Activated naive CD8-positive, alpha-beta T cell treated with anti-CD3 and anti-CD28 coated beads, Interleukin-2, amount 50 U/mL, for 24 hours (primary cell): Measurements from ENCODE around the gene SMYD3.
"Not testable (repeated sequence)": the region's sequence is repeated elsewhere in the genome, so short reads cannot be mapped to it uniquely, and the experiment has no call there.

Source experiments
- ATAC-seq: fragments of 150-1000 bp; cut with Tn5 transposase; one replicate; pipeline ENCODE4 v1.10.0; 2021
- DNase-seq: peaks from one replicate; pipeline ENCODE4 v3.0.0; 2021
- H3K27ac Mint-ChIP-seq: one replicate; pipeline ENCODE4 v1.8.0; 2021; ENCODE audit warnings: mild to moderate bottlenecking, mixed read lengths
- H3K27me3 Mint-ChIP-seq: one replicate; pipeline ENCODE4 v1.8.0; 2021; ENCODE audit warnings: mixed read lengths
- H3K36me3 Mint-ChIP-seq: one replicate; pipeline ENCODE4 v1.8.0; 2021; ENCODE audit warnings: low read depth, mixed read lengths
- H3K4me1 Mint-ChIP-seq: one replicate; pipeline ENCODE4 v1.8.0; 2021; ENCODE audit warnings: mixed read lengths
- H3K4me3 Mint-ChIP-seq: one replicate; pipeline ENCODE4 v1.8.0; 2021; ENCODE audit warnings: mild to moderate bottlenecking, moderate library complexity, mixed read lengths
- H3K9me3 Mint-ChIP-seq: one replicate; pipeline ENCODE4 v1.8.0; 2021; ENCODE audit warnings: mixed read lengths

The SMYD3 gene

DNA sequence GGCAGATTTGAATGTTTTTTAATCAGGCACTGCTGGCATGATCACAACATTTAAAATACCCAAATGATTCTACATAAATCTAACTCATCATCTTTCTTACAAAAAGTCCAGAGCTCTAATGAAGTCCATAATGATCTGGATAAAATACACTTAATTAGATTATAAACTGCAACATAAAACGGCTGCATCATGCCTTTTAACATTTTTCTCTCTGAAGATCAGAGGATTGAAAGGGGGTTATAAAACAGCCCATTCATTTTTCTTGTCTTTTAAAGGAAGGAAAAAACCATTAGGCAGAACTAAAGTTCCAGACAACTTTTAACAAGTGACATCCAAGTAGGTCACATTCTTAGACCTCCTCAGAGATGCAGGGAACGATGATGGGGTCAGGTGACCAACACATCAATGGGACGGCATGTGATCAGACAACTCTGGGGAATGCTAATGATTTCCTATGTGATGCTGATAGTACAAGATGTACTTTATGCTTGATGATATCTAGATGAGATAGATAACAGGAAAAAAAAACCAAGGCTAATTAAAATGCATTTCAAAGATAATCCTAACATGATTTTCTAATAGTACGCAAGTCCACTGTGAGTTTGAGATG lies 455.1 kb downstream of the SMYD3 start:
- Mint-ChIP-seq H3K27me3 (no peaks in the 10 kb centered on the region), H3K4me3 (no peak overlapping the region), H3K9me3 (peaks cover 13% of the 10 kb centered on the region), H3K27ac (no peak overlapping the region), H3K4me1 (no peaks in the 10 kb centered on the region), H3K36me3 (peaks cover 14% of the 10 kb centered on the region)
- DNase-seq = no peak
- ATAC-seq = no peak

DNA sequence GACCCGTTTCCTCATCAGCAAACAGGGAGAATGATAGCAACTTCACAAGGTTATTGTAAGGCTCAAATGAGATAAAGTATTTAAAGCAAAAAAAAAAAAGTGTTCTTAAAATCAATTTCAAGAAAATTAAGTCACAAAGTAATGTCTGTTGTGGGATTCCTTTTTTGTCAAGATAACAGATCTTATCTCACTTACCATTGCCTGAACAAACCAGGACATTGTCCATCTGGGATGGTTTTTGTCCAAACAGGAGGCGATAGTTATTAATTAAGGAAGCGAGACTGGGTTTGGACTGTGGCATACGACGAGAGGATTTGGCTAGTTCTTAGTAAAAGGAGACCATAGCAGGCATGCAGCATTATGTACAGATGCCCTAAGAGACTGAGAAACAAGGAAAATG lies 458.4 kb downstream of the SMYD3 start:
- Mint-ChIP-seq H3K4me1 (no peaks in the 10 kb centered on the region), H3K27me3 (no peaks in the 10 kb centered on the region), H3K9me3 (no peaks in the 10 kb centered on the region), H3K27ac (no peak overlapping the region), H3K4me3 (no peak overlapping the region), H3K36me3 (peaks cover 7% of the 10 kb centered on the region)
- ATAC-seq (no peak), DNase-seq (no peak)

DNA sequence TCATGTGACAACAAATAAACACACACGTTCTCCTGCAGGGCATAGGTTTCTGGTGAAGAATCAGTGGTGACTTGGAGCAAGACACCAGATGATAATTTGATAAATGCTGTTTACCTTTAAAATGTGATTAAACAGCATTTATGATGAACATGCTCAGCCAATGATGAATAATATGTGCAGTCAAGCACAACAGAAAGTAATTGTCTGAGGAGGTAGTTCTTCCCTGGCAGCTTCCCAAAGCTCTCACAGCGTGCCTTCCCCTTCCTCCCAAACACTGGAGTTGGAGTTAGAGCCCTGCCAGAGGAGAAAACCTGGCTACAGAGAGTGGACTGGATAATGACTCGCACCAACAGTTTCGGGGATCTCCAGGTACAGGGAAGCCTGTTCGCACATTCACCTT lies 463.5 kb downstream of the SMYD3 start:
- Mint-ChIP-seq H3K9me3 (no peaks in the 10 kb centered on the region), H3K36me3 (peaks cover 4% of the 10 kb centered on the region), H3K4me1 (peaks cover 1% of the 10 kb centered on the region), H3K27ac (no peak overlapping the region), H3K4me3 (no peak overlapping the region), H3K27me3 (no peaks in the 10 kb centered on the region)
- no peak for DNase-seq
- ATAC-seq = no peak

DNA sequence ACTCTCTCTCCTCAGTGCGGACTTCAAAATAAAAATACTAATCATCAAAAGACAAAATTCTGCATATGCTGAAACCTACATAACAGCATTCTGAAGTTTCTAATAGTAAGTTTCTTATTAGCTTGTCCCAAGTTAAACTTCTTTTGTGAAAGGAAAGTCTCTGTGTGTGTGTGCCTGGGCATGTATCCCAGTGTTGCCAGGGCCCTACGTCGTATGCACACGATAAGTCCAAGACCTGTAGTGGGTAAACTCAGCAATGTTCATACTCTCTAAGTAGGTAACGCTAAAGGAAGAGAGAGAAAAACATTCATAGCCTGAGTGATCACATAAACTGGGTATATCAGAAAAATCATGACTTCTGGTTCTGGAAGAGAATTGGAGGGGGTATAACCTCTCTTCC lies 465.7 kb downstream of the SMYD3 start:
- DNase-seq (no peak), ATAC-seq (no peak)
- Mint-ChIP-seq H3K27ac (no peak overlapping the region), H3K9me3 (no peaks in the 10 kb centered on the region), H3K36me3 (peaks cover 2% of the 10 kb centered on the region), H3K4me3 (no peak overlapping the region), H3K27me3 (no peaks in the 10 kb centered on the region), H3K4me1 (peaks cover 8% of the 10 kb centered on the region)

DNA sequence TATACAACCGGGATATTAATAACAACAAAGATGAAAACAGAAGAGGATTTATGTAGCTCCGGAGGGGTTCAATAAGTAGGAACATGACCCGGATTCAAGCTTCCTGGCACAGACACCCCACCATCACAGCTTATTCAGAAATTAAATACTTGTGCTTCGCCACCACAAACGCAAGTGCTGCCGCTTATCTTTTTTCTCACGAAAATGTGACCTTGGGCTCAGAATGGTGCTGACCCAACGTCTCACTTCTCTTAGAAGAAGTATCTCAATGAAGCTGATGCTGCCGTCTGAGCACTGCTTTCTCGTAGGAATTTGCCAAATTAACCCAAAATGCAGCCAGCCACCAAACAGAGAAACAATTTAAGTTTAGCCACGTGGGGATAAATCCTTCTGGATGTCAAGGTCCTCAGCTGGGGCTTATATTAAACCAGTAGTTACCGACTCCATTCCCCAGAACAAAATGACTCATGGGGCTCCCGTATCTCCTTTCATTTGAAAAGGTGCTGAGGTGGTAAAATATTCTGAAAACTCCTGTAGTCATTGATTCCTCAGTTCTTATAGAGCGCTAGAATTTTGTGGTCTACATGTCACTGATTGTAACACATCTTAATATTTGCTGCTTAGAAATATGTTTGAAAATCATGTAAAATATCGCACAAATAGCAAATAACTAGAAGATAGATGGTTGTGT lies 466.7 kb downstream of the SMYD3 start:
- H3K27me3 Mint-ChIP-seq = no peaks in the 10 kb centered on the region
- peaks cover 8% of the 10 kb centered on the region for H3K4me1 Mint-ChIP-seq
- peaks cover 2% of the 10 kb centered on the region for H3K36me3 Mint-ChIP-seq
- H3K4me3 Mint-ChIP-seq = no peak overlapping the region
- ATAC-seq (no peak), DNase-seq (no peak)
- H3K27ac Mint-ChIP-seq = no peak overlapping the region
- no peaks in the 10 kb centered on the region for H3K9me3 Mint-ChIP-seq

DNA sequence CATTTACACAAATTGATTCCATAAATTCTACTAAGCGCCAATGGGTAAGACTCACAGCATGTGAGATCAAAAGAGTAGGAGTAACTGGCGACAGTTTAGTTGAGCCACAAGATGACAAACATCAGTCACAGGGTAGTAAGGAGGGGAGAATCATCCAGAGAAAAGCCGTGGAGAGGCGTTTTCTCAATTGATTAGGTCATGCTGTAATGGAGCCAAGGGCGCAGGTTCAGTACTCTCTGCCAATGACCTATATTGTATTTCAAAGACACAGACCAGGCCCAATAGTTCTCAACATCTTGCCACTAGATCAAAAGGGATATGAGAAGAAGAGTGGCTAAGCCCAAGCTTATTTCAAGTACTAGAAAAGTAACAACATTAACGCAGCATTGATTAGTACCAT lies 467.5 kb downstream of the SMYD3 start:
- Mint-ChIP-seq H3K4me1 (peaks cover 8% of the 10 kb centered on the region), H3K36me3 (no peaks in the 10 kb centered on the region), H3K4me3 (no peak overlapping the region), H3K9me3 (no peaks in the 10 kb centered on the region), H3K27ac (no peak overlapping the region), H3K27me3 (no peaks in the 10 kb centered on the region)
- no peak for DNase-seq
- ATAC-seq = no peak

DNA sequence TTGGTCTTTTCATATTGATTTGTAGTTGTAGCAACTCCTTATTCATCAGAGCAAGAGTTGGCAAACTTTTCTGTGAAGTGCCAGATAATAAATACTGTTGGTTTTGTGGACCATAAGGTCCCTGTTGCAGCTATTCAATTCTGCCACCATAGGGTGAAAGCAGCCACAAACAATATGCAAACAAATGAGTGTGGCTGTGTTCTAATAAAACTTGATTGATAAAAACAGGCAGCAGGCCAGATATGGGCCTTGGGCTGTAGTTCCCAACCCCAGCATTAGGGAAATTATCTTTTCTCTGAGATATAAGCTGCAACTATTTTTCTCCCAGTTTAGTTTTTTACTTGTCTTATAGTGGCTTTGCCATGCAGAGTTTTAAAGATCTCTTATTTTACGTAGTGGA lies 469.2 kb downstream of the SMYD3 start:
- no peaks in the 10 kb centered on the region for H3K36me3 Mint-ChIP-seq
- no peaks in the 10 kb centered on the region for H3K9me3 Mint-ChIP-seq
- DNase-seq = no peak
- H3K27ac Mint-ChIP-seq = no peak overlapping the region
- H3K4me3 Mint-ChIP-seq = no peak overlapping the region
- H3K4me1 Mint-ChIP-seq = peaks cover 8% of the 10 kb centered on the region
- no peaks in the 10 kb centered on the region for H3K27me3 Mint-ChIP-seq
- no peak for ATAC-seq

DNA sequence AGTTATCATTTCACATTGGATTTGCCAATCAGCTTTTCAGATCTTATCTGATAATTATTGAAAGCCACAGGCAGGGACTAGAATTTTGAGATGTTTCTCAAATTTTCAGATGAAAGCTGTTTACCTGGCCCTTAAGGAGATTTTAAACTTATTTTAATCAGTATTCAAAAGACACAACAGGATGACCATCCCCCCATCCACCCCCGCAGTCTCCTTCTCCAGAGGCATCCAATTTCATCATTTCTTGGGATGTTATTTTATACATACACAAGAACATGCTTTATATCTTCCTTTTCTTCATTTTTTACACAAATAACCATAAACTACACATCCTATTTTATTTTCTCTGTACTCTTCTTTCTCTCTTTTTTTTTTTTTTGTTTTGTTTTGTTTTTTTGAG lies 470.9 kb downstream of the SMYD3 start:
- no peak for DNase-seq
- ATAC-seq = no peak
- Mint-ChIP-seq H3K9me3 (no peaks in the 10 kb centered on the region), H3K27me3 (no peaks in the 10 kb centered on the region), H3K4me1 (peaks cover 12% of the 10 kb centered on the region), H3K36me3 (no peaks in the 10 kb centered on the region), H3K27ac (no peak overlapping the region), H3K4me3 (no peak overlapping the region)

DNA sequence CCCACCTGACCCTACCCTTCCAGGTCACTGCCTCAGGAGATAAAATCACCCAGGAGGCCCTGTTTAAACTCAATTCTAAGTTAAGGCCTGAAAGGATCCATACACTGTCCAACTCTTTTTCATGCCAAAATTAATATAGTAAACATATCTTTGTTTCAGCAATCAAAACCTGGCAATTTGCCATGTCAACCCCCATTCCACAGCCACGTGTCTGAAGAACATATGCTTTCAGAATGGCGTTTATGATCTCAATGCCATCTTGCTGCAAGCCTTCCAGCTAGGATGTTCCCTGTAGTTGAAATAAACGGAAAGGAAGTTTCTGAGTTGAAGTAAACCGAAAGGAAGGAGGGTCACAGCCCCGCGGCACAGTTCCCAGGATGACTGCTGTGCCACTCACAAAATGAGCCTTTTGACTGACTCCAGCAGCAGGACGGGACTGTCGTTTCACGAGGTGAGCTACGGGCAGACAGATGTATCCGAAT lies 472.0 kb downstream of the SMYD3 start:
- ATAC-seq = no peak
- Mint-ChIP-seq H3K4me1 (peaks cover 12% of the 10 kb centered on the region), H3K9me3 (no peaks in the 10 kb centered on the region), H3K27ac (no peak overlapping the region), H3K36me3 (no peaks in the 10 kb centered on the region), H3K27me3 (no peaks in the 10 kb centered on the region), H3K4me3 (no peak overlapping the region)
- DNase-seq = no peak

DNA sequence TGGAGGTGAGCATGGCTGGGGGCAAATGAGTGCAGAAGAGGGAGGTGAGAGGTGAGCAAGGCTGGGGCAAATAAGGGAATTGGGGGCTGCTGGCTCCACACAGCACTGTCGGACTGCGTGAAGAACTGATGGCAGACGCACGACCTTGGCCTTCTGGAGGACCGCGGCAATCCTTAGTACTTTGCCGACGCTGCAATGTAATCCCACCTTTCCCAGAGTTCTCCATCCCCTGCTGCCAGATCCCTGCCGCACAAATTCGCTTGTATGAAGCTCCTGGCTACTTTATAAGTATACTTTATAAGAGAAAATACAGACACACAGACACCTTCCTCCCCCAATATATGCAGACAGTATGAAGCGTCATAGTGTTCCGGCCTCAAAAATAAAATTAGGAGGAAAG lies 472.4 kb downstream of the SMYD3 start:
- no peaks in the 10 kb centered on the region for H3K27me3 Mint-ChIP-seq
- ATAC-seq = no peak
- H3K27ac Mint-ChIP-seq = no peak overlapping the region
- H3K4me3 Mint-ChIP-seq = no peak overlapping the region
- H3K4me1 Mint-ChIP-seq = peaks cover 13% of the 10 kb centered on the region
- no peaks in the 10 kb centered on the region for H3K36me3 Mint-ChIP-seq
- no peaks in the 10 kb centered on the region for H3K9me3 Mint-ChIP-seq
- no peak for DNase-seq

DNA sequence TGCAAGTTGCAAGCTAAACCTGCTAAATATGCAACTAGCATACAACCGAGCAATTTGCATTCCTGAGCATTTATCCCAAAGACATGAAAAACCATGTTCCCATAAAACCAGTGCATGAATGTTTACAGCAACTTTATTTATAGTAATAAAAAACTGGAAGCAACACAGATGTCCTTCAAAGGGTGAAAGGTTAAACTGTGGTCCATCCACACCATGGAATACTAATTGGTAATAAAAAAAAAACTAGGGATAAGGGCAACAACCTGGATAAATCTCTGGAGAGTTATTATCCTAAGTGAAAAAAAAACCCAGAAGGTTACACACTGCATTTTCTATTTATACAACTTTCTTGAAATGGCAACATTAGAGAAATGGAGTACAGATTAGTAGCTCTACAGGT lies 474.1 kb downstream of the SMYD3 start:
- Mint-ChIP-seq H3K36me3 (peaks cover 2% of the 10 kb centered on the region), H3K4me1 (peaks cover 8% of the 10 kb centered on the region), H3K27me3 (no peaks in the 10 kb centered on the region), H3K9me3 (peaks cover 2% of the 10 kb centered on the region), H3K27ac (no peak overlapping the region), H3K4me3 (no peak overlapping the region)
- ATAC-seq (no peak), DNase-seq (no peak)

DNA sequence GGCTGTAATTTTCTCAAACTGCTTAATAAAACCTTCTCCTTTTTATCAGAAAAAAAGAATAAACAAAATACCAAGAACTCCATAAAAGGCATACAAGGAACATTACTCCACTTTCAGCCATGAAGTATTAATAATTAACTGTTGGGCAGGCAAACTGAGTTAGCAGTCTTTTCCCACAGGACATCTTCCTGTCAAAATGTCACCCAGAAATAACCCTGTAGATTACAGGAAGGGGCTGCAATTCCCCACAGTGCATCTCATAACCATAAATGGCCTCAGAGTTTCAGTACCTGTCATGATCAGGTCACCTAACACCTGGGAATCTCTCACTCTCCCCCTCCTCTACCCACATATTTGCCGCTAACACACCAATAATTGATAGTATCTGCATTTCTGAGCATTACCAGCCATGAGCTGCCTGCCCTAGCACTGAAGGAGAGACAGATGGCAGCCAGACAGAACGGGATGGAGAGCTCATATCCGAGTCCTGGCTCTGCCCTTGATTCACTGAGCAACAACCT lies 475.0 kb downstream of the SMYD3 start:
- no peaks in the 10 kb centered on the region for H3K27me3 Mint-ChIP-seq

DNA sequence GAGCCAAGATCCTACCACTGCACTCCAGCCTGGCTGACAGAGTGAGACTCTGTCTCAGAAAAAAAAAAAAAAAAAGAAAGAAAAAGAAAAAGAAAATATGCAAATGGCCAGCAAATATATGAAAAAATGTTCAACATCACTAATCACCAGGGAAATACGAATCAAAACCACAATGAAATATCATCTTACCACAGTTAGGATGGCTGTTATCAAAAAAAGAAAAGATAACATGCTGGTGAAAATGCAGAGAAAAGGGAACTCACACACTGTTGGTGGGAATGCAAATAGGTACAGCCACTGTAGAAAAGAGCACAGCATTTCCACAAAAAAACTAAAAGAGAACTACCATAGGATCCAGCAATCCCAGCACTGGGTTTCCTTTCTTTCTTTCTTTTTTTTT lies 477.5 kb downstream of the SMYD3 start:
- DNase-seq = no peak
- Mint-ChIP-seq H3K27me3 (no peaks in the 10 kb centered on the region), H3K27ac (no peak overlapping the region), H3K9me3 (peaks cover 3% of the 10 kb centered on the region), H3K36me3 (peaks cover 2% of the 10 kb centered on the region), H3K4me3 (no peak overlapping the region), H3K4me1 (peaks cover 7% of the 10 kb centered on the region)
- no peak for ATAC-seq

More for the DNA sequence above, 475.0 kb downstream of the SMYD3 start:
- Mint-ChIP-seq H3K4me1 (peaks cover 7% of the 10 kb centered on the region), H3K9me3 (peaks cover 3% of the 10 kb centered on the region), H3K27ac (no peak overlapping the region), H3K4me3 (no peak overlapping the region), H3K36me3 (peaks cover 2% of the 10 kb centered on the region)
- no peak for ATAC-seq
- no peak for DNase-seq

DNA sequence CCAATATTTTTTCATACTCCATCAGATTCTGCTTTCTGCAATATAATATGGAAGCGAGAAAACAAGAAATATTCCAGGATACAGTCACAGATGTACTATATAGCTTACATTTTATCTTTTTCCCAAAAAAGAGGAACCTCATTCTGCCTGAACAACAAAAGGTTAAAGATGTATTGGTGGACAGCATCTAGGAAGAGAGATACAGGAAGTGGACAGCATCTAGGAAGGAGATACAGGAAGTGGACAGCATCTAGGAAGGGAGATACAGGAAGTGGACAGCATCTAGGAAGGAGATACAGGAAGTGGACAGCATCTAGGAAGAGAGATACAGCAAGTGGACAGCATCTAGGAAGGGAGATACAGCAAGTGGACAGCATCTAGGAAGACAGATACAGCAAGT lies 483.0 kb downstream of the SMYD3 start:
- H3K4me1 Mint-ChIP-seq, DNase-seq, H3K36me3 Mint-ChIP-seq, ATAC-seq, H3K9me3 Mint-ChIP-seq, H3K4me3 Mint-ChIP-seq, H3K27ac Mint-ChIP-seq, H3K27me3 Mint-ChIP-seq: not testable (repeated sequence)

DNA sequence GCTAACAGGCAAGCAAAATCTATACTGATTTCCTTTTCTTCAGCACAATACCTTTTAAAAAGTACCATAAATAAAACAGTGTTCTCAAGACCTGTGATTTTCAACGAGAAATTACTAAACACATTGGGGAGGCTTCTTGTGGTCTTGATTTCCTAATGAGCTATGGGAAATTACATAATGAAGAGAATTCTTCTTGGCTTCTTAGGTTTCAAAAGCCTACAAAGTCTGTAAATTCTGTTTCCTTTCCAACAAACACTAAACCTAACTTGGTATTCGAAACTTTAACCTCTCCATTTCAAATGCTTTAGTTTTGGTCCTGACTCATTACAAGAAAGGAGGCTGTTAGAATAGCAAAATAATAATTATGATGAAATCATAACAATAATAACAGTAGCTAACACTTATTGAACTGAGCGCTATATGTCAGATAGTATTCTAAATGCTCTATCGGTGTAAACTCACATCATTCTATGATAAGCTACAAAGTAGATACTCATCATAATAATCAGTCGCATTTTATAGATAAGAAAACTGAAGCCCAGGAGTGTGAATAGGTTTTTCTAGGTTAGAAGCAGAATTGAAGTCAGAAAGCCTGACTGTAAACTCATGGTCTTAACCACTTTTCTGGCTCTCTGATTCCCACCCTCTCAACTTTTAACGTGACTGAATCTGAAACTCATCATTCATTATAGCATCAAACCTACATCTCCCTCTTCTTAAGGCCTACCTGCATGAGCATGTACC lies 486.7 kb downstream of the SMYD3 start:
- Mint-ChIP-seq H3K9me3 (no peaks in the 10 kb centered on the region), H3K36me3 (no peaks in the 10 kb centered on the region), H3K27me3 (no peaks in the 10 kb centered on the region), H3K27ac (no peak overlapping the region), H3K4me3 (no peak overlapping the region), H3K4me1 (no peaks in the 10 kb centered on the region)
- DNase-seq (no peak), ATAC-seq (no peak)
